Stimulated activated CD8-positive, alpha-beta memory T cell treated with anti-CD3 and anti-CD28 coated beads, Interleukin-4, amount 100 ng/mL, for 4 hours (primary cell): ENCODE measurements around the gene PROM1.

Experiments used
- DNase-seq, 2 donors: peaks; one replicate each; pipeline ENCODE4 v3.0.0-alpha.2; 2020; ENCODE audit warnings: low read depth in 2 of 2, low spot score in 1 of 2

Gene PROM1

DNA sequence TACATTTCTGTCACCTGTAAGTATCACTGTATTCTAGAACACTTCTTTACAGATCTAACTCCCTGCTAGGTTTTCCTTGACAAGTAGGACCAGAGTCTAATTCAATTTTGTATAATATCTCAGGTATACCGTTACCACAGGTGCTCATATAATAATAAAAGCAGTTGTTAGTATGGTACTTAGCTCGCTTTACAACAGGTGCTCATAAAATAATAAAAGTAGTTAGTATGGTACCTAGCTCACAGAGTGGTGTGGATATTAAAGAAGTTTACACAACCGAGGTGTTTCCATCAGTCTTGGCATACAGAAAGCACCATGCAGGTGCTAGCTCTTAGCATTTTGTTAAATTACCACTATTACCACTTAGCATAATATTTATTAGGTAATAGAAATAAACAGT is 88.0 kb downstream of the PROM1 start:
- no peak for DNase-seq

DNA sequence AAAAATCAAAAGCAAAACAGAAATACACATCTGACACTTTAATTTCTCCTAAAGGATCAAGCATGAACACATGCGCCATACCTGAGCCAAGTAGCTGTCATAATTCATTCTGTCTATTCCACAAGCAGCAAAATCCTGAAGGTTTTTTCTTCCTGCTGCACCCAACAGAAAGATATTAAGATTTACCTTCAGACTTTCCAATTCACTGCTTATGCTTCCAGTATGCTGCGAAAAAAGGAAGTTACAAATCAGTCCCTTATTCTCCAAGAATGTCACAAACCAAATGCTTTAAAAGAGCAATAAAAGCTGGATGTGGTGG is 91.7 kb downstream of the PROM1 start:
- DNase-seq: no peak

- DNase-seq: no peak
These were observed 93.1 kb downstream of the PROM1 start for GRCh38 chr4:15990570-15991285.

DNA sequence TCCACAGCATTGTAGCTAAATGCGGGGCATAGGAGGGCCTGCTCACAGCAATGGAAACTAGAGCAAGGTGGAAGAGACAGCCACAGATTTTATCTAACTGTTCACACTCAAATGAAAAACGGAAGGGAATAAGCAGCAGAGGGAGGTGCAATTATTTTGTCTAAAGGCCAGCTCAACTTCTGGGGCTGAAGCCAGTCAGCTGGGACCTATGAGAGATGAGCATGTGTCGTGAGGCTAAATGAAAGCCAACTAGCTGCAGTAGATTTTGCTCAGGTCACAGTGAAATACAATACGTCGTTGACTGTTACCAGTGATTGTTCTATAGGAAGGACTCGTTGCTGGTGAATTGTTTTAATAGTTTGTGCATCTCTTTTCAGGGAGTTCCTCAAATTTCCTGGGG is 94.4 kb downstream of the PROM1 start:
- DNase-seq: no peak

- no peak for DNase-seq
These were observed 95.6 kb downstream of the PROM1 start for GRCh38 chr4:15988222-15988621.

- no peak for DNase-seq
These were observed 96.9 kb downstream of the PROM1 start for GRCh38 chr4:15986907-15987306.

DNA sequence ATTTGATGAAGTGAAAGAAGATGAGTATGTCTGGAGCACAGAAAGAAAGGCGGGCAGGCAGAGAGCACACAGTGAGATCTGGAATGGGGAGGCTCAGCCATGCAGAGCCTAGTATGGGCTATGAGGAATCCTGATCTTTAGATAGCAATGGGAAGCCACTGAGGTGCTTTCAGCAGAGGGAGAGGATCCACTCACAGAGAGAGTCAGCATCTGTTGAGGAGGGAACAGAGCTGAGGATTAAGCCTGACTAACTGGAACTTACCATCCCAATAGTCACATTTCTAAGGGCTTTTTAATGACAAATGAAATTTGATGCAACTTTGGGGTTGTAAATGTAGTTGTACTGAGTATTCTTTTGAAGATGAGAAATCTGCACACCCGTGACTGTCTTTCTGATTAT is 100.2 kb downstream of the PROM1 start:
- no peak for DNase-seq

- no peak for DNase-seq
These were observed 100.8 kb downstream of the PROM1 start for GRCh38 chr4:15982842-15983524.

GRCh38 chr4:15976456-15977447 is 107.1 kb downstream of the PROM1 start:
- no peak for DNase-seq

- no peak for DNase-seq
These were observed 112.6 kb downstream of the PROM1 start for GRCh38 chr4:15971068-15971801.

GRCh38 chr4:15968551-15969300 is 115.1 kb downstream of the PROM1 start:
- no peak for DNase-seq

- no peak for DNase-seq
These were observed 118.5 kb downstream of the PROM1 start for GRCh38 chr4:15965325-15965724.

GRCh38 chr4:15964159-15964558 is 119.7 kb downstream of the PROM1 start:
- DNase-seq: no peak

DNA sequence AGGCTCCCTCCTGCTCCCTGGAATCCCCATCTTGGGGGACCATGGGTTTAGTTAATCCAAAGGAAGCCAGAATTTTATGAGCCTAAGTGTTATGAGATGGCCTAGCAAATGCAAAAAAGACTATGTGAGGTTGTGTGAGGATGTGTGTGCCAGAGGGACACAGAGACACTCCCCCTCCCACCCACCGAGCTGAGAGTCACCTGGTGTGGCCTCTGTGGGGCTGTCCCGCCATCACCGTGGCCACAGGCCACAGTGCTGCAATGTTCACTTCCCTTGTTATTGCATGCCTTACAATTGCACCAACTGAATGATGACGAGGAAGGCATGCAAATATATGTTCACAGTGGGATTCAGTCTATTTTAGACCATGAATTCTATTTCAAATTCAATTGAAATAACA is 120.2 kb downstream of the PROM1 start:
- DNase-seq: no peak

DNA sequence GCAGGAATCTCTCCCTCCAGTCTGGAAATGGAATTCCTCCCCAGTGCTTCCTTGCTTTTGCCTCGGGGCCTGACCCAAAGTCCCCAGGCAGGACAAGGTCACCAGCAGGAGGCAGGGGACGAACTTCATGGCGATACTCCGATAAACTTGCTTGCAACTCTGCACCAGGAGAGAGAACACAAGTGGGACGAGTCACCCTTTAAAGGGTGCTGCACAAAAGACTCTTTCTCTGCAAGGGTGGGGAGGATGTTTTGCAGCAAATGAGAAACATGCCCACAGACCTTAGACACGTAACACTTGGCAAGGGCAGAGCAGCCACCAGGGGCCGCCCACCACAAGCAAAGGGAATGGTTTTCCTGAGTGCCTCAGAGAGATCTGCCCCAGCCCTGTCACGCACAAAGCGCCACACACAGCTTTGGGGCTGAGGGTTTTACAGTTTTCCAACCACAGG is 120.8 kb downstream of the PROM1 start, which contains the start of gene FGFBP2:
Gene FGFBP2, minus strand, starts transcription at position 175 of the 451 bp plus-strand sequence. Its CDS starts 46 bp downstream, at position 129.
- peak; percentile 35 to 49 for DNase-seq

DNA sequence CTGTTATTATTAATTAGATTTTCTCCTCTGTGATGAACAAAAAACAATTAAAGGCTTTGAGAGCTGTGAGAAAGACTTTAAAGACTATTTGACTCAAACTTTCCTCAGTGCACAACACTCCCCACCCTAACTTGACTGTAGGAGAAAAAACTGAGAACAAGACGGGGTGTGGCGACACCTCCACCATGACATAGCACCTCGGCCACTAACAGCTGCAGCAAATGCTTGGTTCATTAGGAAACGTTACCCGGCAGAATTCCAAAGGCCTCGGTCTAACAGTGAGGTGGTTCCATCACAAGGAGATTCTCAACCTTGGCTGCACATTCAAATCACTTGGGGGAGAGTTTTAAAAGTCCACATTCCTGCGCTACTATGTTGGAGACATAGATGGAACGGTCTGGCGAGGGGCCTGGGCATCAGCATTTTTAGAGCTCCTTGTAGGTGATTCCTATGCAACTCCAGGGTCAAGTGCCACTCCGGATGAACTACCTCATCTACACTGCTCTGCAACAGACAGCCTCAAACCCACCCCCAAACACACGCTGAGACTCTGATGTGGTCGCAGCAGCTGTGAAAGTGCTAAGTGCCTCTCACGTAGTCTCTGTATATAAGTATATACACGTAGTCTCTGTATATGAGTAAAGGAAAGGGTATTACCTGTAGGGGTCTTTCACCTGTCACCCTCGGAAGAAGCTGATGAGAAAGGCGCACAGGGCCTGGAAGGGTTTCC is 121.9 kb downstream of the PROM1 start:
- peak in 1 of 2 donors; percentile 27 for DNase-seq

- DNase-seq: no peak
These were observed 125.3 kb downstream of the PROM1 start for GRCh38 chr4:15958562-15958961.

DNA sequence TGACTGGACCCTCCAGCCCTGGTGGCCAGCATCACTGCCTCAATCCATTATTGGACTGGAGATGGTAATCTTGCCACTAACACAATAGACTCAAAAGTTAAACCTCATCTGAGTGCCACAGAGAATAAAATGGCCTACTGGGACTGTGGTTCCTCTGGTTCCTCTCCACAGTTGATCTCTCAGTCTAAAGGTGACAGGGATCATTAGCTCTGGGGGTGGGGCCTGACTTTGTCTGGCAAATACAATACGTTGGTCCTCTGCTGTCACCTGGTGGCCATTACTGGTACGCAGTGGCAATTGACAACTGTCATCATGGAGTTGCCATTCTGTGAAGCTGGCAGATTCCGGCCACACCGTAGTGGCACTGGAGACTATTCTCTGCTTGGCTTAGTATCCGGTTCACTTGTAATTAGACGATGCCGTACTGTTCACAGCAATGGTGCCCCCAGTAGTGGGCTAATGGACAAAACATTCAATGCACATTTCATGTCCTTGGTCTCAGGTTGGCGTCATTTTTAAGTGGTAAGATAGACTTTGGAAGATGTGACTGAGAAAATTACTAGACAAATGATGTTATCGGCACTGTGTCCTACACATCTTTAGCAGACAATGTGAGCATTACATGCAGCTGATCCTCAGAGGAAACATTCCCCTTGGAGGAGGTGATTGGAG is 127.5 kb downstream of the PROM1 start:
- peak; percentile 46 to 62 for DNase-seq

GRCh38 chr4:15955670-15956069 is 128.2 kb downstream of the PROM1 start:
- DNase-seq: no peak
